IMR-90 (cell line): ENCODE data around the gene EPHA10.

Experiments
- CEBPB ChIP-seq: IDR thresholded peaks from 2 replicates; pipeline ENCODE4 v1.6.1; 2012; ENCODE audit warnings: low read depth, low read length, improper control_type of control experiment
- CTCF ChIP-seq: conservative IDR thresholded peaks from 2 replicates; pipeline ENCODE4 v1.5.1; 2012; ENCODE audit warnings: mild to moderate bottlenecking, low read depth, low read length, improper control_type of control experiment
- MAFK ChIP-seq: IDR thresholded peaks from 2 replicates; pipeline ENCODE4 v1.6.1; 2012; ENCODE audit warnings: low read depth, low read length, improper control_type of control experiment
- POLR2A ChIP-seq: IDR thresholded peaks from 2 replicates; pipeline ENCODE4 v1.6.1; 2012; ENCODE audit warnings: mild to moderate bottlenecking, low read depth, low read length
- RAD21 ChIP-seq: IDR thresholded peaks from 2 replicates; pipeline ENCODE4 v1.6.1; 2012; ENCODE audit warnings: low read length, improper control_type of control experiment
- RCOR1 ChIP-seq: IDR thresholded peaks from 2 replicates; pipeline ENCODE4 v1.6.1; 2012; ENCODE audit warnings: mild to moderate bottlenecking, low read length, improper control_type of control experiment; ENCODE audit not compliant: insufficient replicate concordance

- TF ChIP-seq CEBPB: no peak
- no peak for TF ChIP-seq CTCF
- no peak for TF ChIP-seq POLR2A
- no peak for TF ChIP-seq RCOR1
- TF ChIP-seq MAFK: no peak
- no peak for TF ChIP-seq RAD21
These were observed 97.8 kb downstream of the EPHA10 start for GRCh38 chr1:37667023-37667671.
